HG03175 (cell line): Measurements from ENCODE around the gene POTEB3.
"Not testable (repeated sequence)": the region's sequence is repeated elsewhere in the genome, so short reads cannot be mapped to it uniquely, and the experiment has no call there.

Source experiments
- ATAC-seq: cut with Tn5 transposase; IDR thresholded peaks from one replicate; pipeline ENCODE4 v1.9.1; 2021; ENCODE audit warnings: mild to moderate bottlenecking, moderate library complexity; ENCODE audit not compliant: unreplicated experiment

POTEB3 gene

DNA sequence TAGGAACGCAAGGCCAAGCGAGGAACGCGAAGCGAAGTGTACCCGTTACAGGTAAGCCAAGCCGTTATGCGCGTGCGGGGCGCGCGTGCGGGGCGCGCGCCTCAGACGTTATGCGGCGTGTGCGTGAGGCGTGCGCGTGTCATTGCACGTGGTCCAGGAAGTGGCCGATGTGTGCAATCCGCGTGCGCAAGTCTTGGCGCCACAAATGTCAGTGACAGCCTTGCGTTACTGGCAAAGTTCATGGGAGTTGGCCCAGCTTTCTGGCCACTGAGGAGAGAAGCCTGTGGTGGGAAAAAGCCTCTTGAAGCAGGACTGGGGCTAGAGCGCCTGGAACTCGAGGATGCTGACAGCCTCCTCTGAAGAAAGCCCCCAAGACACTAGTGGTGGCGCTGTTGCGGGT, at the start of gene POTEB3:
Gene POTEB3 (minus strand): TSS at position 101 of the 400 bp plus-strand sequence. CDS start 488 bp downstream, outside the sequence.
- not testable (repeated sequence) for ATAC-seq

DNA sequence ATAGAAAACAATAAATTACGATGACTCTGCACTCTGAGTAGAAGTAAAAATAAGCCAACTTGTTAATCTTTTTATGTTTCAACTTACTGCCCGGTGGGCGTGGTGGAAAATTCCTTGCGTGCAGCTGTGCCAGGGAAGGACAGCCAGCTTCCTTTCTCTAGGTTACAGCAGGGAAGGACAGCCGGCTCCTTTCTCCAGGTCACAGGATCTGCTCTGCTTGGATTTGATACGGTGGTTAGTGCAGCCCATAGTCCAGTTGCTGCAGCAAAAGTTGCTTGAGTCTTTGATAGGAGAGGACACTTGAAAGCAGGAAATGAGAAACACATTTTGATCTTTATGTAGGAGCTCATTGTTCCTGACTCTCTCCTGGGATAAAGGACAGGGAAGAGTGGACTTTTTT, 13.4 kb upstream of the POTEB3 start:
- not testable (repeated sequence) for ATAC-seq

DNA sequence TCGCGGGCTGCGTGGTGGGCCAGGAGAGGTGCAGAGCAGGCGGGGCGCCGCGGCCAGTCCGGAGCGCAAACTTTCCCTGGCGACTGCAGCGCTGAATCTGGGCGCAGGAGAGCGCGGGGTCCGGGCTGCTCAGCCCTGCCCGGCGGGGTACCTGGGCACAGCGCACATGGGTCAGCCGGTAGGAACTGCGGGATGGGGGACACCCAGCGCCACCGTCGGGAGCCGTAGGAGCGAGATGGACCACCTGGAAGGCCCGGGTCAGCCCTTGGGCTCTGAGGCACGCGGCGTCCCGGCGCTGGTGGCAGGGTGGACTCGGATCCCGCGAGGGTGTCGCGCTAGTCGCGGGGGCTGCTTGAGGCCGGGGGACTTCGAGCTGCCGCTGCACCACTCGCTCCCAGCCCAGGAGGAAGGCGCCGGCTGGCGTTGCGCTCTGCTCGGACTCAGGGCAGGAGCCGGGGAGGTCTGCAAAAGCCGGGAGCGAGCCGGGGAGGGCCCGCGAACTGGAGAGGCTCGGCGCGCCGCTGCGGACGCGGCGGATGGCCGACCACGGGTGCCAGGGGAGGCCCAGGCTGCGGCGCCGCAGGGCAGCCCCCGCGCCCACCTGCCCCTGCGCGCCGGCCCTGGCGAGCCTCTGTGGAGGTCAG, 11.7 kb upstream of the POTEB3 start:
- ATAC-seq = not testable (repeated sequence)

DNA sequence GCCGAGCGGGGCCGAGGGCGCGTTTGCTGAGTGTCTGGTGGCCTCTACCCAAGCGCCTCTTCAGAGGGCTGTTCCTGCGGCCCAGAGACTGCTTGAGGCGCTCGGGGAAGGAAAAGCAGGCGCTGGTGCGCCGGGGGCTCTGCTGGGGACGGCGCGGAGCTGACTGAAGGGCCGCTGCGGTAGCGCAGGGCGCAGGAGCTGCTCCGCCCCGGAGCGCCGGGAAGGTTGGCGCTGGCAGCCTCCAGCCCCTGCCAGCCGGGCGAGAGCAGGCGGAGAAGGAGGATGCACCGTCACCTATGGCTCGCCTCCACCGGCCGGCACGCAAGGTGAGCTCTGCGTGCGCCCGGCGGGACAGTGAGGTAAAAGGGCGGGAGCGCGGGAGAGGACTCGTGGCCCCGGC, 11.2 kb upstream of the POTEB3 start:
- not testable (repeated sequence) for ATAC-seq

DNA sequence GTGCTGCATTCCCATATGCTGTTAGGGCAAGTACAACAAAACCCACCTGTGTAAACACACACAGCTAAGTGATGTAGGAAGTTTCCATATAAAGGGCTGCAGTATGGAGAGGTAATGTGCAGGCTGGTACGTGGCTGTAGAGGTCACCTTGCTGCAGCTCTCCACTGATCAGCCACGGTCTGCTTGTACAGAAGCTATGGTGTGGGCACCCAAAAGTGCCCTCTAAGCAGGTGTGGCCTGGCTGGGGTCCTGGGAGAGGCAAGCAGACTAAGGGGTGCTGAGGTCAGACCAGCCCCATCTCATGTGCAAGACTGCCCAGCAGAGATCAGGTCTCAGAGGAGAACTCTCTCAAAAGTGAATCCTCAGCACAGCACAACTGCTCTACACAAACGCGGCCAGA, 32.9 kb downstream of the POTEB3 start:
- ATAC-seq = not testable (repeated sequence)

DNA sequence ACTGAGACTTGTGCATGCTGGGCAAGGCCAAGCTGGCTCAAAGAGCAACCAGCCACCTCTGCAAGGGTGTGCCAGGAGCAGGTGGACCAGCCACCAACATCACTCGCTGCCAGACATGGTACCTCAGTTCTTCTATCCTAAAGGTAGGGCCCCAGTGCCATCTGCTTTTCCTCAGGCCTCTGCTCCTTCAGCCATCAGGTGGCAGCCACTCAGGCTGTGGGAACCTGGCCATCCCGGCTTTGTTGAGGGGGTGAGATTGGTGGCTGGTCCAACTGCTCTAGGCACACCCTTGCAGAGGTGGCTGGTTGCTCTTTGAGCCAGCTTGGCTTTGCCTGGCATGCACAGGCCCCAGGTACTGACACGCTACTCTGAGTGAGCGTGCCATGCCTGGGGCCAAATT, 38.8 kb downstream of the POTEB3 start:
- ATAC-seq = not testable (repeated sequence)

DNA sequence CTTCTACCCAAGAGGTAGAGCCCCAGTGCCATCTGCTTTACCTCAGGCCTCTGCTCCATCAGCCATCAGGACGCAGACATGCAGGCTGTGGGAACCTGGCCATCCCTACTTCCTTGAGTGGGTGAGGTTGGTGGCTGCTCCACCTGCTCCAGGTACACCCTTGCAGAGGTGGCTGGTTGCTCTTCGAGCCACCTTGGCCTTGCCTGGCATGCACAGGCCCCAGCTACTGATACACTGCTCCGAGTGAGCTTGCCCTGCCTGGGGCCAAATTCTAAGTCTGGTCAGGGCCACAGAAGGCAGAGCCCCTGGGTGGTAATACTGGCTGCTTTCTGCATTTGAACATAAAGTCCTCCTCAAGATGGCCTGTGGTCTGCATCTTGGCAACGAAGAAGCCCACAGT, 41.2 kb downstream of the POTEB3 start:
- ATAC-seq = not testable (repeated sequence)

DNA sequence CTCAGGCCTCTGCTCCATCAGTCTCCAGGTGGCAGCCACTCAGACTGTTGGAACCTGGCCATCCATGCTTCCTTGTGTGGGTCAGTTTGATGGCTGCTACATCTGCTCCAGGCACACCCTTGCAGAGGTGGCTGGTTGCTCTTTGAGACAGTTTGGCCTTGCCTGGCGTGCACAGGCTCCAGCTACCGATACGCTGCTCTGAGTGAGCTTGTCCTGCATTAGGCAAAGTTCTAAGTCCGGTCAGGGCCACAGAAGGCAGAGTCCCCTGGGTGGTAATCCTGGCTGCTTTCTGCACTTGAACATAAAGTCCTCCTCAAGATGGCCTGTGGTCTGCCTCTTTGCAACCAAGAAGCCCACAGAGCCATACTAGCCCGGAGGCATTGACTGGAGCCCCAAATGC, 41.8 kb downstream of the POTEB3 start:
- ATAC-seq = not testable (repeated sequence)

DNA sequence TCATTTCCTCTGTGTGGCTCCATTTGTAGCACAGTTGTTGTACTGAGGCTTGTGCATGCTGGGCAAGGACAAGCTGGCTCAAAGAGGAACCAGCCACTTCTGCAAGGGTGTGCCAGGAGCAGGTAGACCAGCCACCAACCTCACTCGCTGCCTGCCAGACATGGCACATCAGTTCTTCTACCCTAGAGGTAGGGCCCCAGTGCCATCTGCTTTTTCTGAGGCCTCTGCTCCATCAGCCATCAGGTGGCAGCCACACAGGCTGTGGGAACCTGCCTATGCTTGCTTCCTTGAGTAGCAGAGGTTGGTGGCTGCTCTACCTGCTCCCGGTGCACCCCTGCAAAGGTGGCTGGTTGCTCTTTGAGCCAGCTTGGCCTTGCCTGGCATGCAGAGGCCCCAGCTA, 42.6 kb downstream of the POTEB3 start:
- not testable (repeated sequence) for ATAC-seq

DNA sequence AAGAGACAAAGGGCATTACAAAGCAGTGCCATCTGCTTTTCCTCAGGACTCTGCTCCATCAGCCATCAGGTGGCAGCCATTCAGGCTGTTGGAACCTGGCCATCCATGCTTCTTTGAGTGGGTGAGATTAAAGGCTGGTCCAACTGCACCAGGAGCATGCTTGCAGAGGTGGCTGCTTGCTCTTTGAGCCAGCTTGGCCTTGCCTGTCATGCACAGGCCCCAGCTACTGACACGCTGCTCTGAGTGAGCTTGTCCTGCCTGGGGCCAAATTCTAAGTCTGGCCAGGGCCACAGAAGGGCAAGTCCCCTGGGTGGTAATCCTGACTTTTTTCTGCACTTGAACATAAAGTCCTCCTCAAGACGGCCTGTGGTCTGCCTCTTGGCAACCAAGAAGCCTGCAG, 43.1 kb downstream of the POTEB3 start:
- not testable (repeated sequence) for ATAC-seq

DNA sequence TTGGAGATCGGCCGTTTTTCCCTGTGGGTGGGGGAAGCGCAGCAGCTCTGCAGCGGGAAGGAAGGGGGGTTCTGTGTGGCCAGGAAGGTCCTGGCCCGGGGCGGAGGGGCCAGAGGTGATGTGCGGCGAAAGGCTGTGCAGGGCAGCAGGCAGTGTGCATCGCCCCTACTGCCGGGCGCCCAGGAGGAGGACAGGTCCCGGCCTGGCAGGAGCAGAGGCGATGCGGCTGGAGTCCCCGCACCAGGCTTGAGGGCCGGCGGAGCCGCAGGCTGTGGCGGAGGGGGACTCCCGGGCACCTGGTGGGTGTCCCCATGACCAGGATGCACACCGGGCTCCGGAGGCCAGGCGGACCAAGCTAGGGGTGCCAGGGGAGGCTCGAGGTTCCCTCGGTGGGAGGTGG, 54.3 kb downstream of the POTEB3 start:
- not testable (repeated sequence) for ATAC-seq

DNA sequence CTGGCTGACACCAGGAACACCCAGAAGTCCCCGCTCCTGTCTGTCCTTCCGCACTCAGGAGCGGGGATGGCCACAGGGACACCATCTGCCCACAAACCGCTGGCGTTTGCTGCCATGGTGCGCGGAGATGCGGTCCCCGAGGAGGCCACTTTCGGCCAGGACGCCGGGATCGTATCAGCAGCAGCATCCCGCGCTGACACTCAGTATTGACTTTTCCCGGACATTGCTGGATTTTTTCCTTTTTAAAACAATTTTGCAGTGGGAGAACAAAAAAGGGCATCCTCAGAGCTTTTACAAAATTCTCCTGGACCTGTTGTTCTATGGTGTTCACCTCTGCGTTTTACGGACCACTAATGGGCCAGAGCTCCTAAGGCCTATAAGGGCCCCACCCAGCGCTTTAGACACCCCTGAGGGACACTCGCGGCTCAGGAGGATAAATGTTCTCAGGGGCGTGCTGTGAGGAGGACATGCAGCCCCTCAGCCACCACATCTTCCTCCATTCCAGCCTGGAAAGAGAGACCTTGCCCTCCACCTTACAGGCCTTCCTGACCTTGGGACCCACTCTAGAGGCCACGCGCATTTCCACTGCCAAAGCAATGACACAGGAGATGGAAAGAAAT, 56.3 kb downstream of the POTEB3 start:
- ATAC-seq = not testable (repeated sequence)

DNA sequence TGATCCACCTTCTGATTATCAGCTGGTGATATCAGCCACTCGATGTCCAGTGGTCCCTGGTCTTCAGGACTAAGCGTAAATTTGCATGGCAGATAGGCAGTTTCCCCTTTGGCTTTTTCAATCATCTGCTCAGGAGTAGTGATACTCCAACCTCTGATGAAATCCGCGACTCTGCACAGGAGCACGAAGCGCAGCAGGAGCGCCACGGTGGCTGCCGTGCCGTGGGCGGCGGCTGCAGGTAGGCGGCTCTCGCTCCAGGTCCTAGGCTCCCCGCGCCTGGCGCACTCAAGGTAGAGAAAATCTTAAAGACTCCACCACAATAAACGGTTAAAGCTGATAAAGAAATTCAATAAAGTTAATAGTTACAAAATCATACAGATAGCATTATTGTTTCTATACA, 66.6 kb downstream of the POTEB3 start:
- ATAC-seq = not testable (repeated sequence)

DNA sequence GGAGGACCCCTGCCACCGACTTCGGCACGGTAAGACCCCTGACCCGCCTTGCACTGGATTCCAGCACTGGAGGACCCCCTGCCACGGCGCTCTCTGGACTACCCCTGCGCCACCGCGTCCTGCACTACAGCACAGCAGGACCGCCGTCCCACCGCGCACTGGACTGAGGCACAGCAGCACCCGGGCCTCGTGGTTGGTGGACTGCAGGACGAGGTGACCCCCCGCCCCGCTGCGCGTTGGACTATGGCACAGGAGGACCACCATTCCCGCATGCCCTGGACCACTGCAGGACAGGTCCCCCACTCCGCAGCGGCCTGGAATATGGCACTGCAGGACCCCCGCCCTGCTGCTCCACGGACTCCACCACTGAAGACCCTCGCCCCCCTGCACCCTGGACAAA, 71.1 kb downstream of the POTEB3 start:
- ATAC-seq = not testable (repeated sequence)

DNA sequence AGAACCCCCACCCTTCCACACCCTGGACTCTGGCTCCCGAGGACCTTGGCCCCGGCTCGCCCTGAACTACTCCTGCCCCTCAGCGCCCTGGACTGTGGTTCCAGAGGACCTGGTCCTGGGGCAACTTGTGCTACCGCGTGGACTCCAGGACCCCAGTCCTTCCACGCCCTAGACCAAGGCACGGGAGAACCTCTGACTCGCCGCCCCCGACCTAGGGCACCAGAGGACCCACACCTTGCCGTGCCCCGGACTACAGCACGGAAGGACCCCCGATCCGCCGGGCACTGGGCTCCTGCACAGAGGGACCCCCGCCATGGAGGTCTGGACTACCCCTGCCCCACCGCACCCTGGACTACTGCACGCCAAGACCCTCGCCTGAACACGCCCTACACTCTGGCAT, 71.7 kb downstream of the POTEB3 start:
- not testable (repeated sequence) for ATAC-seq
